Fibroblast of mammary gland (primary cell): ENCODE data around the gene GAS2L3.

Experiments
- DNase-seq: peaks from one replicate; pipeline ENCODE4 v3.0.0-alpha.2; 2010; ENCODE audit warnings: low read depth
- H3K4me3 ChIP-seq: 2 replicates; pipeline ENCODE4 v1.5.1; 2011; ENCODE audit warnings: low read depth, mild to moderate bottlenecking, low read length, moderate library complexity; ENCODE audit not compliant: control insufficient read depth
- TF ChIP-seq, protein P1 (sequence below): conservative IDR thresholded peaks from 2 replicates; pipeline ENCODE4 v1.5.1; 2011; ENCODE audit warnings: low read depth, low read length, inconsistent platforms; ENCODE audit not compliant: control insufficient read depth, insufficient read depth

The GAS2L3 gene

DNA sequence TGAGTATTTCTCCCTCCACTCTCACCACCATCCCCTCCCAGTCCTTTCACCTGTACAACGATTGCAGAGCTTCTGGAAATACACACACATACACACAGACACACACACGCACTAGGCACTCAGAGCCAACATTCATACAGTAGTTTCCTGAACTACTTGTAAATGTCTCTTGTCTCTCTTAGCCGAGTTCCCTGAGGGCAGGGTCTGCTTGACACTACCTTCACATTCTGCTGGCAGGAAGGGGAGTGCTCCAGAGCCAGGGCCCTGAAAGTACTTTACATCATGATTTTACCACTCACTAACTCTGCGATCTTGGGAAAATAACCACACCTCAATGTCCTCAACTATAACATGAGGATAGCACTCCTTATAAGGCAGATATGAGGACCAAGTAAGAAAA is 82.7 kb downstream of the GAS2L3 start:
- TF ChIP-seq, protein P1, sequence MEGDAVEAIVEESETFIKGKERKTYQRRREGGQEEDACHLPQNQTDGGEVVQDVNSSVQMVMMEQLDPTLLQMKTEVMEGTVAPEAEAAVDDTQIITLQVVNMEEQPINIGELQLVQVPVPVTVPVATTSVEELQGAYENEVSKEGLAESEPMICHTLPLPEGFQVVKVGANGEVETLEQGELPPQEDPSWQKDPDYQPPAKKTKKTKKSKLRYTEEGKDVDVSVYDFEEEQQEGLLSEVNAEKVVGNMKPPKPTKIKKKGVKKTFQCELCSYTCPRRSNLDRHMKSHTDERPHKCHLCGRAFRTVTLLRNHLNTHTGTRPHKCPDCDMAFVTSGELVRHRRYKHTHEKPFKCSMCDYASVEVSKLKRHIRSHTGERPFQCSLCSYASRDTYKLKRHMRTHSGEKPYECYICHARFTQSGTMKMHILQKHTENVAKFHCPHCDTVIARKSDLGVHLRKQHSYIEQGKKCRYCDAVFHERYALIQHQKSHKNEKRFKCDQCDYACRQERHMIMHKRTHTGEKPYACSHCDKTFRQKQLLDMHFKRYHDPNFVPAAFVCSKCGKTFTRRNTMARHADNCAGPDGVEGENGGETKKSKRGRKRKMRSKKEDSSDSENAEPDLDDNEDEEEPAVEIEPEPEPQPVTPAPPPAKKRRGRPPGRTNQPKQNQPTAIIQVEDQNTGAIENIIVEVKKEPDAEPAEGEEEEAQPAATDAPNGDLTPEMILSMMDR = no peak

GRCh38 chr12:100656856-100657255 is 83.4 kb downstream of the GAS2L3 start:
- TF ChIP-seq, protein P1 = no peak
- no peak for DNase-seq
- H3K4me3 ChIP-seq = no peak overlapping the region

More for the DNA sequence above, 82.7 kb downstream of the GAS2L3 start:
- no peak overlapping the region for H3K4me3 ChIP-seq
- no peak for DNase-seq

- DNase-seq = peak; percentile 17
- no peak overlapping the region for H3K4me3 ChIP-seq
- TF ChIP-seq, protein P1 = no peak
These were observed 87.9 kb downstream of the GAS2L3 start for GRCh38 chr12:100661300-100661951.

DNA sequence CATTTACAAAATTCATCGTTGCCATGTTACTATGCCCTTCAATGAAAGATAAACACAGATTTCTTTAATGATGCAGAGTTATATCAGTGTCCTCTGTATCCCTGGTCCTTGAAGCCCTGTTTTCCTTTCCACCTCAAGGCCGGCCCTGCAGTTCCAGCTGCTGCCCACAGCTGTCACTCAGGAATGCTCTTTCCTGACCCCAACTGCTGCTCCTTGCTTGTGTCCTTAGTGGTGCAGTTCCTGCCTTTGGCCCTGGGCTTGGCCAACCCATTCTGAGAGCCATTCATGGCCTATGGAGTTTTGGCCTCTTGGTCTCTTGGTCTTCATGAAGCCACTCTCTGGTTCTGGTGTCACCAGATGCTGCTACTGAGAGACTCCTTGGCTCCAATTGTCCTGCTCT is 93.1 kb downstream of the GAS2L3 start:
- TF ChIP-seq, protein P1 = no peak
- H3K4me3 ChIP-seq = no peak overlapping the region
- DNase-seq = no peak

- H3K4me3 ChIP-seq = no peak overlapping the region
- peak; percentile 71 for DNase-seq
- TF ChIP-seq, protein P1 = peak; percentile 95
These were observed 95.6 kb downstream of the GAS2L3 start for GRCh38 chr12:100668945-100669536.

GRCh38 chr12:100669922-100670321 is 96.4 kb downstream of the GAS2L3 start:
- no peak for DNase-seq
- TF ChIP-seq, protein P1 = no peak
- H3K4me3 ChIP-seq = no peak overlapping the region
